ENCODE results near the gene CSF1. TPM values are rescaled to one million over a fixed set of nuclear protein-coding genes. Genes with fewer than 3 reads are reported as not detected.

The CSF1 gene
- total and polyA plus RNA-seq, 2 of the 13 experiments (the other 11 are each of a cell fraction or from before 2014, with no cell fraction given) = 4.6 to 13.3 TPM

DNA sequence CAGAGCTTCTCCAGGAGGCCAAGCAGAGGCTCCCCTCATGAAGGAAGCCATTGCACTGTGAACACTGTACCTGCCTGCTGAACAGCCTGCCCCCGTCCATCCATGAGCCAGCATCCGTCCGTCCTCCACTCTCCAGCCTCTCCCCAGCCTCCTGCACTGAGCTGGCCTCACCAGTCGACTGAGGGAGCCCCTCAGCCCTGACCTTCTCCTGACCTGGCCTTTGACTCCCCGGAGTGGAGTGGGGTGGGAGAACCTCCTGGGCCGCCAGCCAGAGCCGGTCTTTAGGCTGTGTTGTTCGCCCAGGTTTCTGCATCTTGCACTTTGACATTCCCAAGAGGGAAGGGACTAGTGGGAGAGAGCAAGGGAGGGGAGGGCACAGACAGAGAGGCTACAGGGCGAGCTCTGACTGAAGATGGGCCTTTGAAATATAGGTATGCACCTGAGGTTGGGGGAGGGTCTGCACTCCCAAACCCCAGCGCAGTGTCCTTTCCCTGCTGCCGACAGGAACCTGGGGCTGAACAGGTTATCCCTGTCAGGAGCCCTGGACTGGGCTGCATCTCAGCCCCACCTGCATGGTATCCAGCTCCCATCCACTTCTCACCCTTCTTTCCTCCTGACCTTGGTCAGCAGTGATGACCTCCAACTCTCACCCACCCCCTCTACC is 19.1 kb downstream of the CSF1 start (continued):
- TF ChIP-seq HBP1 (CRISPR knock-in tag; IDR thresholded peaks at IDR 0.05; ENCODE audit: low read depth) (no peak), NR2F1 (CRISPR knock-in tag; IDR thresholded peaks at IDR 0.05) (peak in 1 of 2 experiments; percentile 65; a peak in 1 of 4 replicates), KLF13 (CRISPR knock-in tag; IDR thresholded peaks at IDR 0.05) (no peak), ZNF484 (CRISPR knock-in tag; IDR thresholded peaks at IDR 0.05; ENCODE audit: borderline replicate concordance, low read depth) (no peak), TEF (CRISPR knock-in tag; IDR thresholded peaks at IDR 0.05) (no peak), ZNF792 (CRISPR knock-in tag; IDR thresholded peaks at IDR 0.05) (no peak), RXRA (CRISPR knock-in tag; IDR thresholded peaks at IDR 0.05) (peak; percentile 62; the same call in 1 of the 2 replicates), NR2C2 (CRISPR knock-in tag; IDR thresholded peaks at IDR 0.05; ENCODE audit: borderline replicate concordance) (peak; percentile 60), ZNF431 (CRISPR knock-in tag; IDR thresholded peaks at IDR 0.05; ENCODE audit: borderline replicate concordance, low read depth) (no peak), CBX1 (IDR thresholded peaks at IDR 0.05; ENCODE audit: low read depth) (no peak), KDM5B (CRISPR knock-in tag; IDR thresholded peaks at IDR 0.05; ENCODE audit: borderline replicate concordance) (0 out of 2 replicates have a peak, but pooled peaks have one; percentile 33), ZNF317 (CRISPR knock-in tag; IDR thresholded peaks at IDR 0.05) (peak; percentile 76), LCORL (IDR thresholded peaks at IDR 0.05) (no peak), LCORL (CRISPR knock-in tag; IDR thresholded peaks at IDR 0.05) (peak; percentile 36; the same call in 1 of the 2 replicates), ZNF788 (CRISPR knock-in tag; IDR thresholded peaks at IDR 0.05; ENCODE audit: borderline replicate concordance) (0 out of 2 replicates have a peak, but pooled peaks have one; percentile 31), NFKB2 (CRISPR knock-in tag; IDR thresholded peaks at IDR 0.05; ENCODE audit: borderline replicate concordance) (no peak), RARA (CRISPR knock-in tag; IDR thresholded peaks at IDR 0.05) (peak; percentile 66), KMT2A (CRISPR knock-in tag; IDR thresholded peaks at IDR 0.05) (no peak), SATB2 (CRISPR knock-in tag; IDR thresholded peaks at IDR 0.05) (no peak)
- TF ChIP-seq, protein P1, sequence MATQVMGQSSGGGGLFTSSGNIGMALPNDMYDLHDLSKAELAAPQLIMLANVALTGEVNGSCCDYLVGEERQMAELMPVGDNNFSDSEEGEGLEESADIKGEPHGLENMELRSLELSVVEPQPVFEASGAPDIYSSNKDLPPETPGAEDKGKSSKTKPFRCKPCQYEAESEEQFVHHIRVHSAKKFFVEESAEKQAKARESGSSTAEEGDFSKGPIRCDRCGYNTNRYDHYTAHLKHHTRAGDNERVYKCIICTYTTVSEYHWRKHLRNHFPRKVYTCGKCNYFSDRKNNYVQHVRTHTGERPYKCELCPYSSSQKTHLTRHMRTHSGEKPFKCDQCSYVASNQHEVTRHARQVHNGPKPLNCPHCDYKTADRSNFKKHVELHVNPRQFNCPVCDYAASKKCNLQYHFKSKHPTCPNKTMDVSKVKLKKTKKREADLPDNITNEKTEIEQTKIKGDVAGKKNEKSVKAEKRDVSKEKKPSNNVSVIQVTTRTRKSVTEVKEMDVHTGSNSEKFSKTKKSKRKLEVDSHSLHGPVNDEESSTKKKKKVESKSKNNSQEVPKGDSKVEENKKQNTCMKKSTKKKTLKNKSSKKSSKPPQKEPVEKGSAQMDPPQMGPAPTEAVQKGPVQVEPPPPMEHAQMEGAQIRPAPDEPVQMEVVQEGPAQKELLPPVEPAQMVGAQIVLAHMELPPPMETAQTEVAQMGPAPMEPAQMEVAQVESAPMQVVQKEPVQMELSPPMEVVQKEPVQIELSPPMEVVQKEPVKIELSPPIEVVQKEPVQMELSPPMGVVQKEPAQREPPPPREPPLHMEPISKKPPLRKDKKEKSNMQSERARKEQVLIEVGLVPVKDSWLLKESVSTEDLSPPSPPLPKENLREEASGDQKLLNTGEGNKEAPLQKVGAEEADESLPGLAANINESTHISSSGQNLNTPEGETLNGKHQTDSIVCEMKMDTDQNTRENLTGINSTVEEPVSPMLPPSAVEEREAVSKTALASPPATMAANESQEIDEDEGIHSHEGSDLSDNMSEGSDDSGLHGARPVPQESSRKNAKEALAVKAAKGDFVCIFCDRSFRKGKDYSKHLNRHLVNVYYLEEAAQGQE (IDR thresholded peaks at IDR 0.05; ENCODE audit: borderline replicate concordance in 1 of 2, low read depth in 1 of 2, low read length in 2 of 2) = no peak

Measured in HepG2 (cell line).